ENCODE data around the gene G6PC1. TPM values are rescaled to one million over a fixed set of nuclear protein-coding genes. Genes with fewer than 3 reads are reported as not detected.

G6PC1 gene
- total and polyA plus RNA-seq, 2 of the 13 experiments (the other 11 are each of a cell fraction or from before 2014, with no cell fraction given): 1.7 to 37.9 TPM

DNA sequence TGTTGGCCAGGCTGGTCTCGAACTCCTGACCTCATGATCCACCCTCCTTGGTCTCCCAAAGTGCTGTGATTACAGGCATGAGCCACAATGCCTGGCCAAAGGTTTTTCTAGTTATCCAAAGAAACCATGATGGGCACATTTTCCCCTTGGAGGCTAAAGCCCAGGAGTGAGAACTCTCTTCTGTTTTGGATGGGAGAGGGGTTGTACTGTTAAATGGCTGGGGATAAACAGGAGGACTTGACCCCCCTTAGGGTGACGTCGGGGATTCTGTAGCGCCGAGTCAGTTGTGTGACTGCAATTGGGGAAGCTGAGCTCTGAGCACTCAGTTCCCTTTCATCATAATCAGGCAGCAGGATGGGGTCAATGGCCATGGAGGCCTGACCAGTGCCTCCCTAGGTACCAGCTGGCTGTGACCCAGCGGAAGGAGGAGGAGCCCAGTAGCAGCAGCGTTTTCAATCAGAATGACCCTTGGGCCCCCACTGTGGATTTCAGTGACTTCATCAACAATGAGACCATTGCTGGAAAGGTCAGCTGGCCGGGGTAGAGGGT lies 45.5 kb upstream of the G6PC1 start (continued):
- TF ChIP-seq IKZF4 (CRISPR knock-in tag; IDR thresholded peaks at IDR 0.05; ENCODE audit: borderline replicate concordance, low read depth, not compliant biosample characterization) (no peak), ZNF878 (CRISPR knock-in tag; IDR thresholded peaks at IDR 0.05) (no peak), AHR (CRISPR knock-in tag; IDR thresholded peaks at IDR 0.05) (no peak), ZC3H13 (CRISPR knock-in tag; IDR thresholded peaks at IDR 0.05) (no peak), BORCS8-MEF2B (CRISPR knock-in tag; IDR thresholded peaks at IDR 0.05) (0 out of 2 replicates have a peak, but pooled peaks have one; percentile 31), KLF6 (CRISPR knock-in tag; IDR thresholded peaks at IDR 0.05) (no peak), ZNF460 (CRISPR knock-in tag; IDR thresholded peaks at IDR 0.05; ENCODE audit: borderline replicate concordance) (no peak), ZNF235 (CRISPR knock-in tag; IDR thresholded peaks at IDR 0.05; ENCODE audit: borderline replicate concordance) (no peak), ZNF329 (CRISPR knock-in tag; IDR thresholded peaks at IDR 0.05; ENCODE audit: low read depth) (no peak), RARA (CRISPR knock-in tag; IDR thresholded peaks at IDR 0.05) (peak; percentile 79), NCOR1 (IDR thresholded peaks at IDR 0.05; ENCODE audit: borderline replicate concordance, low read length) (peak; percentile 51; the same call in 1 of the 2 replicates), RXRB (CRISPR knock-in tag; IDR thresholded peaks at IDR 0.05; ENCODE audit: borderline replicate concordance) (peak; percentile 90), ZNF24 (IDR thresholded peaks at IDR 0.05) (no peak)
- TF ChIP-seq, protein P1, sequence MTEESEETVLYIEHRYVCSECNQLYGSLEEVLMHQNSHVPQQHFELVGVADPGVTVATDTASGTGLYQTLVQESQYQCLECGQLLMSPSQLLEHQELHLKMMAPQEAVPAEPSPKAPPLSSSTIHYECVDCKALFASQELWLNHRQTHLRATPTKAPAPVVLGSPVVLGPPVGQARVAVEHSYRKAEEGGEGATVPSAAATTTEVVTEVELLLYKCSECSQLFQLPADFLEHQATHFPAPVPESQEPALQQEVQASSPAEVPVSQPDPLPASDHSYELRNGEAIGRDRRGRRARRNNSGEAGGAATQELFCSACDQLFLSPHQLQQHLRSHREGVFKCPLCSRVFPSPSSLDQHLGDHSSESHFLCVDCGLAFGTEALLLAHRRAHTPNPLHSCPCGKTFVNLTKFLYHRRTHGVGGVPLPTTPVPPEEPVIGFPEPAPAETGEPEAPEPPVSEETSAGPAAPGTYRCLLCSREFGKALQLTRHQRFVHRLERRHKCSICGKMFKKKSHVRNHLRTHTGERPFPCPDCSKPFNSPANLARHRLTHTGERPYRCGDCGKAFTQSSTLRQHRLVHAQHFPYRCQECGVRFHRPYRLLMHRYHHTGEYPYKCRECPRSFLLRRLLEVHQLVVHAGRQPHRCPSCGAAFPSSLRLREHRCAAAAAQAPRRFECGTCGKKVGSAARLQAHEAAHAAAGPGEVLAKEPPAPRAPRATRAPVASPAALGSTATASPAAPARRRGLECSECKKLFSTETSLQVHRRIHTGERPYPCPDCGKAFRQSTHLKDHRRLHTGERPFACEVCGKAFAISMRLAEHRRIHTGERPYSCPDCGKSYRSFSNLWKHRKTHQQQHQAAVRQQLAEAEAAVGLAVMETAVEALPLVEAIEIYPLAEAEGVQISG (CRISPR knock-in tag; IDR thresholded peaks at IDR 0.05): peak; percentile 41; the same call in 1 of the 2 replicates
- TF ChIP-seq, protein P2, sequence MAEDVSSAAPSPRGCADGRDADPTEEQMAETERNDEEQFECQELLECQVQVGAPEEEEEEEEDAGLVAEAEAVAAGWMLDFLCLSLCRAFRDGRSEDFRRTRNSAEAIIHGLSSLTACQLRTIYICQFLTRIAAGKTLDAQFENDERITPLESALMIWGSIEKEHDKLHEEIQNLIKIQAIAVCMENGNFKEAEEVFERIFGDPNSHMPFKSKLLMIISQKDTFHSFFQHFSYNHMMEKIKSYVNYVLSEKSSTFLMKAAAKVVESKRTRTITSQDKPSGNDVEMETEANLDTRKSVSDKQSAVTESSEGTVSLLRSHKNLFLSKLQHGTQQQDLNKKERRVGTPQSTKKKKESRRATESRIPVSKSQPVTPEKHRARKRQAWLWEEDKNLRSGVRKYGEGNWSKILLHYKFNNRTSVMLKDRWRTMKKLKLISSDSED (CRISPR knock-in tag; IDR thresholded peaks at IDR 0.05): no peak
- TF ChIP-seq, protein P3, sequence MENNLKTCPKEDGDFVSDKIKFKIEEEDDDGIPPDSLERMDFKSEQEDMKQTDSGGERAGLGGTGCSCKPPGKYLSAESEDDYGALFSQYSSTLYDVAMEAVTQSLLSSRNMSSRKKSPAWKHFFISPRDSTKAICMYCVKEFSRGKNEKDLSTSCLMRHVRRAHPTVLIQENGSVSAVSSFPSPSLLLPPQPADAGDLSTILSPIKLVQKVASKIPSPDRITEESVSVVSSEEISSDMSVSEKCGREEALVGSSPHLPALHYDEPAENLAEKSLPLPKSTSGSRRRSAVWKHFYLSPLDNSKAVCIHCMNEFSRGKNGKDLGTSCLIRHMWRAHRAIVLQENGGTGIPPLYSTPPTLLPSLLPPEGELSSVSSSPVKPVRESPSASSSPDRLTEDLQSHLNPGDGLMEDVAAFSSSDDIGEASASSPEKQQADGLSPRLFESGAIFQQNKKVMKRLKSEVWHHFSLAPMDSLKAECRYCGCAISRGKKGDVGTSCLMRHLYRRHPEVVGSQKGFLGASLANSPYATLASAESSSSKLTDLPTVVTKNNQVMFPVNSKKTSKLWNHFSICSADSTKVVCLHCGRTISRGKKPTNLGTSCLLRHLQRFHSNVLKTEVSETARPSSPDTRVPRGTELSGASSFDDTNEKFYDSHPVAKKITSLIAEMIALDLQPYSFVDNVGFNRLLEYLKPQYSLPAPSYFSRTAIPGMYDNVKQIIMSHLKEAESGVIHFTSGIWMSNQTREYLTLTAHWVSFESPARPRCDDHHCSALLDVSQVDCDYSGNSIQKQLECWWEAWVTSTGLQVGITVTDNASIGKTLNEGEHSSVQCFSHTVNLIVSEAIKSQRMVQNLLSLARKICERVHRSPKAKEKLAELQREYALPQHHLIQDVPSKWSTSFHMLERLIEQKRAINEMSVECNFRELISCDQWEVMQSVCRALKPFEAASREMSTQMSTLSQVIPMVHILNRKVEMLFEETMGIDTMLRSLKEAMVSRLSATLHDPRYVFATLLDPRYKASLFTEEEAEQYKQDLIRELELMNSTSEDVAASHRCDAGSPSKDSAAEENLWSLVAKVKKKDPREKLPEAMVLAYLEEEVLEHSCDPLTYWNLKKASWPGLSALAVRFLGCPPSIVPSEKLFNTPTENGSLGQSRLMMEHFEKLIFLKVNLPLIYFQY (CRISPR knock-in tag; IDR thresholded peaks at IDR 0.05; ENCODE audit: borderline replicate concordance): peak; percentile 81; the same call in 1 of the 2 replicates

Data from HepG2 (cell line).